ENCODE results near the gene SWSAP1. TPM values are rescaled to one million over a fixed set of nuclear protein-coding genes. Genes with fewer than 3 reads are reported as not detected.

SWSAP1 gene, protein sequence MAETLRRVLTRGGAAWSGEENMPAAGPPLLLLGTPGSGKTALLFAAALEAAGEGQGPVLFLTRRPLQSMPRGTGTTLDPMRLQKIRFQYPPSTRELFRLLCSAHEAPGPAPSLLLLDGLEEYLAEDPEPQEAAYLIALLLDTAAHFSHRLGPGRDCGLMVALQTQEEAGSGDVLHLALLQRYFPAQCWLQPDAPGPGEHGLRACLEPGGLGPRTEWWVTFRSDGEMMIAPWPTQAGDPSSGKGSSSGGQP
- total RNA-seq (2013) = 8.8 TPM
- polyA plus RNA-seq (10 to 100 TPM in 1 of 3 donors, 1 to 10 TPM in 2; 5.9 to 11.5 (median 8.7) TPM), polyA minus RNA-seq (5.0 and 7.1 TPM in 2 replicates), total RNA-seq (0.50 to 4.2 (median 3.3) reads per million in 11 experiments)

DNA sequence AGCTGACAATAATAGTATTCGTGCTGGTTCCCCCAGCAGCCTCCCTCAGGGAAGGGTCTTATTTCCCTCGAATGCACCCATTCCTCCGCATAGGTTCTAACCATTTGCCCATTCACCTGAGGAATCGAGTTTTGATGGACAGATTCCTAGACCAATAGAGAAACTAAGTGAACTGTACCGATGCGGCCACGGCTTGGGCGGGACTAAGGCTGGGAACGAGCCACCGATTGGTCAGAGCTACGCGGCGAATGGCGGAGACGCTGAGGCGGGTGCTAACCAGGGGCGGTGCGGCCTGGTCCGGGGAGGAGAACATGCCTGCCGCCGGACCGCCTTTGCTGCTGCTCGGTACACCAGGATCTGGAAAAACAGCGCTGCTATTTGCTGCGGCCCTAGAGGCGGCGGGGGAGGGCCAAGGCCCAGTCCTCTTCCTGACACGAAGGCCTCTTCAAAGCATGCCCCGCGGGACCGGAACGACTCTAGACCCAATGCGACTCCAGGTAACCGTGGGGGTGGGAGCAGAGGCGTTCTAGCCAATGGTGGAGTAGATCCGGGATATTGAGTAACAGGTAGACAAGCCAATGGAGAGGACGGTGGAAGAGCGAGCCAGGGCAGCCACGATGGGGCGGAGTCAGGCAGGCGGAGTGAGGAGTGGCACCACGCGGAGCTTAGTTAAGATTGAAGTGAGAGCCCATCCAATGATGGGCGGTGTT, at the start of gene SWSAP1:
TSS of gene SWSAP1 (plus strand) at position 234 of the 710 bp plus-strand sequence. CDS start at position 249, 15 bp downstream.
- peaks cover 46 to 60% of the 10 kb centered on the region in 2 donors for H3K4me1 ChIP-seq (ENCODE audit: control insufficient read depth in 1 of 2, insufficient read depth in 2 of 2, low read length in 2 of 2)
- H3K4me2 ChIP-seq (replicated peaks; ENCODE audit: extremely low read depth, low read length, poor library complexity, severe bottlenecking) = peak within 1 kb of the TSS; percentile 100
- H3K36me3 Mint-ChIP-seq = peaks cover 14 to 29% of the 10 kb centered on the region in 2 donors
- TF ChIP-seq, protein P1, sequence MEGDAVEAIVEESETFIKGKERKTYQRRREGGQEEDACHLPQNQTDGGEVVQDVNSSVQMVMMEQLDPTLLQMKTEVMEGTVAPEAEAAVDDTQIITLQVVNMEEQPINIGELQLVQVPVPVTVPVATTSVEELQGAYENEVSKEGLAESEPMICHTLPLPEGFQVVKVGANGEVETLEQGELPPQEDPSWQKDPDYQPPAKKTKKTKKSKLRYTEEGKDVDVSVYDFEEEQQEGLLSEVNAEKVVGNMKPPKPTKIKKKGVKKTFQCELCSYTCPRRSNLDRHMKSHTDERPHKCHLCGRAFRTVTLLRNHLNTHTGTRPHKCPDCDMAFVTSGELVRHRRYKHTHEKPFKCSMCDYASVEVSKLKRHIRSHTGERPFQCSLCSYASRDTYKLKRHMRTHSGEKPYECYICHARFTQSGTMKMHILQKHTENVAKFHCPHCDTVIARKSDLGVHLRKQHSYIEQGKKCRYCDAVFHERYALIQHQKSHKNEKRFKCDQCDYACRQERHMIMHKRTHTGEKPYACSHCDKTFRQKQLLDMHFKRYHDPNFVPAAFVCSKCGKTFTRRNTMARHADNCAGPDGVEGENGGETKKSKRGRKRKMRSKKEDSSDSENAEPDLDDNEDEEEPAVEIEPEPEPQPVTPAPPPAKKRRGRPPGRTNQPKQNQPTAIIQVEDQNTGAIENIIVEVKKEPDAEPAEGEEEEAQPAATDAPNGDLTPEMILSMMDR (IDR thresholded peaks at IDR 0.05) = no peak
- H3K27me3 Mint-ChIP-seq (ENCODE audit: low read depth in 3 of 3) = peaks cover 0 to 4% (median 2%) of the 10 kb centered on the region in 3 donors
- H2AFZ ChIP-seq (ENCODE audit: insufficient read depth, low read depth, low read length, poor library complexity, severe bottlenecking) = peak within 1 kb of the TSS; percentile 81
- intact Hi-C loops (cut with micrococcal nuclease) = loop anchor here (1.0 to 5.0 kb wide), 3 partner anchors 28 to 50 kb away; partner anchors contain the start of genes CCDC159 (in 1 of the 2), RAB3D (in 1 of the 2) and TMEM205 (in 1 of the 2)
- H3K27ac Mint-ChIP-seq = peak within 1 kb of the TSS in 3 of 7 donors; percentile 5 to 53 (median 44)
- H3K9ac ChIP-seq (ENCODE audit: insufficient read depth, low read length, poor library complexity, severe bottlenecking) = peak within 1 kb of the TSS; percentile 70
- DNase-seq = peak; percentile 99 to 100 (median 99)
- under 1% methylated on average over 42 of the region's 44 CpGs for WGBS (ENCODE audit: insufficient coverage)
- H3K9me3 Mint-ChIP-seq = peaks cover 0 to 2% (median 0%) of the 10 kb centered on the region in 7 donors
- peaks cover 12% of the 10 kb centered on the region for H3K4me1 Mint-ChIP-seq
- H3K36me3 ChIP-seq (replicated peaks in 1 of 2; ENCODE audit: control insufficient read depth in 1 of 2, insufficient read depth in 2 of 2, low read length in 2 of 2) = no peaks in the 10 kb centered on the region
- H3K27me3 ChIP-seq (ENCODE audit: control insufficient read depth in 2 of 2, insufficient read depth in 2 of 2, low read length in 2 of 2) = no peaks in the 10 kb centered on the region
- peak within 1 kb of the TSS; percentile 50 to 93 (median 73) for H3K4me3 ChIP-seq (replicated peaks in 1 of 3; ENCODE audit: low read depth in 2 of 3, low read length in 3 of 3)
- no peaks in the 10 kb centered on the region for H3K9me3 ChIP-seq (replicated peaks in 1 of 2; ENCODE audit: control insufficient read depth in 1 of 2, insufficient read depth in 1 of 2, low read length in 2 of 2)
- peaks cover 41% of the 10 kb centered on the region for H3K79me2 ChIP-seq (ENCODE audit: insufficient read depth, low read length)
- H3K4me3 Mint-ChIP-seq = peak within 1 kb of the TSS in 1 of 2 donors; percentile 41
- H4K20me1 ChIP-seq (ENCODE audit: insufficient read depth, low read length) = no peaks in the 10 kb centered on the region
- peak within 1 kb of the TSS; percentile 85 to 91 for H3K27ac ChIP-seq (ENCODE audit: low read depth in 1 of 2, low read length in 2 of 2)

DNA sequence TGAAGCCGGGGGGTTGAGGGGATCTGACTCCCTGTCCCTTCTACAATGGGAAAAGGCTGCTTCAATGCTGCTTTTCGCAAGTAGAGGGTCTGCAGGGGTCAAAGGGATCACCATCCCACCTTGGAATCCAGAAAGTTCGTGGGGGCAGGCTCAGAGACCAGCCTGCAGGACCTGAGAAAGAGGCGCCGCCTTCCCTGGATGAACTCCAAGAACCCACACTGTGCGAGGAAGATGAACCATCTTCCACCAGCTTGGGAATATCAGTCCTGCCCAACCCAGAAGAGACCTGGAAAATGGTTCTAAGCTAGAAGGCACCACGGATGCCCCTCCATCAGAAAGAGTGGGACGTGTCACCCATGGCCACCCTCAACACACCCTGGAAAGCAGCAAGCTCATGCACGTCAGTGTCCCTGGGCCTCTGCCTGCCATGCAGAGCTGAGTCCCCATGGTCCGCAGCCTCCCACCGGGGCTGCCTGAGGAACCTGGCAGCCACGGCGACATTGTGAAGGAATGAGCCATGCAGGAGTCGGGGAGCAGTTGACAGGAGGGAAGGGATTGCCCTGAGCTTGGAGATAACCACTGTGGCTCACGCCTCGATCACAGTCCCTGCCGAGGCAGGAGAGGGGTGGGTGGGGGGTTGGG, 49.6 kb upstream of the SWSAP1 start:
- Histone ChIP-seq H3K9me3 (replicated peaks in 1 of 2; ENCODE audit: control insufficient read depth in 1 of 2, insufficient read depth in 1 of 2, low read length in 2 of 2) (no peaks in the 10 kb centered on the region), H3K79me2 (ENCODE audit: insufficient read depth, low read length) (peaks cover 69% of the 10 kb centered on the region), H3K9ac (ENCODE audit: insufficient read depth, low read length, poor library complexity, severe bottlenecking) (peak overlapping the region; percentile 60), H3K4me1 (ENCODE audit: control insufficient read depth in 1 of 2, insufficient read depth in 2 of 2, low read length in 2 of 2) (peaks cover 67 to 73% of the 10 kb centered on the region in 2 donors), H3K36me3 (replicated peaks in 1 of 2; ENCODE audit: control insufficient read depth in 1 of 2, insufficient read depth in 2 of 2, low read length in 2 of 2) (peaks cover 41 to 48% of the 10 kb centered on the region in 2 donors), H4K20me1 (ENCODE audit: insufficient read depth, low read length) (peaks cover 8% of the 10 kb centered on the region), H3K27me3 (ENCODE audit: control insufficient read depth in 2 of 2, insufficient read depth in 2 of 2, low read length in 2 of 2) (no peaks in the 10 kb centered on the region), H3K27ac (ENCODE audit: low read depth in 1 of 2, low read length in 2 of 2) (peak overlapping the region; percentile 94 to 97), H3K4me3 (replicated peaks in 1 of 3; ENCODE audit: low read depth in 2 of 3, low read length in 3 of 3) (peak overlapping the region in 2 of 3 experiments; percentile 13 to 77), H2AFZ (ENCODE audit: insufficient read depth, low read depth, low read length, poor library complexity, severe bottlenecking) (no peak overlapping the region), H3K4me2 (replicated peaks; ENCODE audit: extremely low read depth, low read length, poor library complexity, severe bottlenecking) (peak overlapping the region; percentile 67)
- intact Hi-C loops (cut with micrococcal nuclease) = loop anchor here in 1 of 2 donors (2.0 to 10.0 kb wide), 3 partner anchors 14 to 240 kb away; partner anchors contain the start of genes RAB3D and SWSAP1
- peaks cover 33 to 80% of the 10 kb centered on the region in 2 donors for H3K36me3 Mint-ChIP-seq
- H3K9me3 Mint-ChIP-seq = peaks cover 0 to 5% (median 0%) of the 10 kb centered on the region in 7 donors
- peaks cover 70% of the 10 kb centered on the region for H3K4me1 Mint-ChIP-seq
- peaks cover 0 to 4% (median 2%) of the 10 kb centered on the region in 3 donors for H3K27me3 Mint-ChIP-seq (ENCODE audit: low read depth in 3 of 3)
- peak overlapping the region; percentile 64 to 83 for H3K4me3 Mint-ChIP-seq
- H3K27ac Mint-ChIP-seq = peak overlapping the region; percentile 91 to 99 (median 99)
- TF ChIP-seq, protein P1 (IDR thresholded peaks at IDR 0.05) = no peak
- no peak for DNase-seq
- 20% methylated on average over 15 of the region's 17 CpGs for WGBS (ENCODE audit: insufficient coverage)

All from CD14-positive monocyte (primary cell).